Erythroblast (primary cell): Measurements from ENCODE around the gene ATG7.

Experiments used
- GATA1 ChIP-seq: IDR thresholded peaks from 2 replicates; pipeline ENCODE4 v1.6.1; 2011; ENCODE audit warnings: low read depth, mild to moderate bottlenecking, control low read depth, low read length, moderate library complexity
- POLR2A ChIP-seq: IDR thresholded peaks from 2 replicates; pipeline ENCODE4 v1.6.1; 2011; ENCODE audit warnings: mild to moderate bottlenecking, low read length

- TF ChIP-seq POLR2A (no peak), GATA1 (no peak)
These were observed 236.4 kb downstream of the ATG7 start for GRCh38 chr3:11508346-11509172.
